ACHN (cell line): Measurements from ENCODE around the gene YES1.
"Not testable (repeated sequence)": the region's sequence is repeated elsewhere in the genome, so short reads cannot be mapped to it uniquely, and the experiment has no call there.

Experiments
- DNase-seq: peaks from one replicate; pipeline ENCODE4 v3.0.0-alpha.2; 2015
- in situ Hi-C: cut with HindIII; loops from 2 replicates; pipeline ENCODE4 v1.10.0; 2017; ENCODE audit warnings: low sequenced_read_pairs, low pct_ligation_motif_present, low pct_unique_long_range_greater_than_20kb

The YES1 gene

GRCh38 chr18:710418-711300 lies 101.4 kb downstream of the YES1 start:
- in situ Hi-C loops = no loop called here
- DNase-seq = no peak

GRCh38 chr18:709771-710170 lies 102.3 kb downstream of the YES1 start:
- in situ Hi-C loops = no loop called here

GRCh38 chr18:708096-708495 lies 103.9 kb downstream of the YES1 start:
- DNase-seq = no peak
- in situ Hi-C loops = no loop called here

More at GRCh38 chr18:709771-710170, 102.3 kb downstream of the YES1 start:
- no peak for DNase-seq

- DNase-seq = no peak
- in situ Hi-C loops = no loop called here
Observed at GRCh38 chr18:706405-706804, 105.6 kb downstream of the YES1 start.

GRCh38 chr18:703213-703967 lies 108.7 kb downstream of the YES1 start:
- in situ Hi-C loops = no loop called here
- DNase-seq = peak; percentile 76

- in situ Hi-C loops = no loop called here
- DNase-seq = no peak
Observed at GRCh38 chr18:697800-698199, 114.2 kb downstream of the YES1 start.

GRCh38 chr18:697012-697411 lies 115.0 kb downstream of the YES1 start:
- no peak for DNase-seq
- in situ Hi-C loops = no loop called here

GRCh38 chr18:693466-694187 lies 118.4 kb downstream of the YES1 start:
- in situ Hi-C loops = no loop called here
- no peak for DNase-seq

GRCh38 chr18:692824-693223 lies 119.2 kb downstream of the YES1 start:
- in situ Hi-C loops = no loop called here
- no peak for DNase-seq

GRCh38 chr18:688323-688722 lies 123.7 kb downstream of the YES1 start:
- in situ Hi-C loops = no loop called here

GRCh38 chr18:686339-687111 lies 125.5 kb downstream of the YES1 start:
- no peak for DNase-seq
- in situ Hi-C loops = no loop called here

More at GRCh38 chr18:688323-688722, 123.7 kb downstream of the YES1 start:
- DNase-seq = no peak

- in situ Hi-C loops = no loop called here
Observed at GRCh38 chr18:685438-685837, 126.6 kb downstream of the YES1 start.

GRCh38 chr18:683531-683930 lies 128.5 kb downstream of the YES1 start:
- no peak for DNase-seq
- in situ Hi-C loops = no loop called here

More at GRCh38 chr18:685438-685837, 126.6 kb downstream of the YES1 start:
- DNase-seq = no peak

- no peak for DNase-seq
Observed at GRCh38 chr18:682833-683232, 129.2 kb downstream of the YES1 start.

GRCh38 chr18:682416-682815 lies 129.6 kb downstream of the YES1 start:
- DNase-seq, in situ Hi-C loops: not testable (repeated sequence)

More at GRCh38 chr18:682833-683232, 129.2 kb downstream of the YES1 start:
- in situ Hi-C loops = no loop called here

GRCh38 chr18:681985-682384 lies 130.1 kb downstream of the YES1 start:
- in situ Hi-C loops = no loop called here
- no peak for DNase-seq

- in situ Hi-C loops = no loop called here
- DNase-seq = no peak
Observed at GRCh38 chr18:680392-680791, 131.7 kb downstream of the YES1 start.

GRCh38 chr18:679516-679915 lies 132.5 kb downstream of the YES1 start:
- DNase-seq = no peak
- in situ Hi-C loops = no loop called here
